Activated CD4-positive, CD25-positive, alpha-beta regulatory T cell treated with anti-CD3 and anti-CD28 coated beads, Interleukin-2, amount 50 U/mL, for 72 hours (primary cell): Measurements from ENCODE around the gene TRIM25.

Experiments
- DNase-seq: peaks from one replicate; pipeline ENCODE4 v3.0.0; 2021

TRIM25 gene

GRCh38 chr17:56893503-56893902 lies 20.3 kb downstream of the TRIM25 start:
- no peak for DNase-seq

DNA sequence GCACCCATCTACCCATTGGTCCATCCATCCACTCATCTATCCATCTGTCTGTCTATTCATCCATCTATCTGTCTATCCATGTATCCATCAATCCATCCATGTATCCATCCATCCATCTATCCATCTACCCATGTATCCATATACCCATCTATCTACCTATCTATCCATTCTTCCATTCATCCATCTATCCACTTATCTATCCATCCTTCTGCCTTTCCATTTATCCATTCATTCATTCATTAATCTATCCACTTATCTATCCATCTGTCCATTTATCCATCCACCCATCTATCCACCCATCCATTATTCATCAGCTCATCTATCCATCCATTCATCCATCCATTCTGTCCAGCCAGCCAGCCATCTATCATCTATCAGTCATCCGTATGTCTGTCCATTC lies 21.5 kb downstream of the TRIM25 start:
- DNase-seq = no peak

DNA sequence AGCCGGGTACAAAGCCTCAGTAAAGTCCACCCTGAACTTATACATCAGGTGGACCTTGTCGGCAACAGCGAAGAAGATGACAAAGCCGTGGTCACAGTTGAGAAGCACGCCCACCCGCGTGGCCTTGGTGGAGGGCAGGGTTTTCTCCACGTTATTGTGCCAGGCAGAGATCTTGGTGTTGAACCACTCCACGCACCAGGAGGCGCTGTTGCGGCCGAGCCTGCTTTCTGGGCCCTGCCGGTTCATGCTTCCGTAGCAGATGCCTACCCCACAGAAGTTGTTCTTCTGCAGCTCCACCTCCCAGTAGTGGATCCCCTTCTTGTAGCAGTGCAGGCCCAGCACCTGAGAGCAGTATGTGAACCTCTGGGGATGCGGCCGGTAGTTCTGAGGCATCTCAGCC lies 22.1 kb downstream of the TRIM25 start:
- DNase-seq = peak; percentile 55

DNA sequence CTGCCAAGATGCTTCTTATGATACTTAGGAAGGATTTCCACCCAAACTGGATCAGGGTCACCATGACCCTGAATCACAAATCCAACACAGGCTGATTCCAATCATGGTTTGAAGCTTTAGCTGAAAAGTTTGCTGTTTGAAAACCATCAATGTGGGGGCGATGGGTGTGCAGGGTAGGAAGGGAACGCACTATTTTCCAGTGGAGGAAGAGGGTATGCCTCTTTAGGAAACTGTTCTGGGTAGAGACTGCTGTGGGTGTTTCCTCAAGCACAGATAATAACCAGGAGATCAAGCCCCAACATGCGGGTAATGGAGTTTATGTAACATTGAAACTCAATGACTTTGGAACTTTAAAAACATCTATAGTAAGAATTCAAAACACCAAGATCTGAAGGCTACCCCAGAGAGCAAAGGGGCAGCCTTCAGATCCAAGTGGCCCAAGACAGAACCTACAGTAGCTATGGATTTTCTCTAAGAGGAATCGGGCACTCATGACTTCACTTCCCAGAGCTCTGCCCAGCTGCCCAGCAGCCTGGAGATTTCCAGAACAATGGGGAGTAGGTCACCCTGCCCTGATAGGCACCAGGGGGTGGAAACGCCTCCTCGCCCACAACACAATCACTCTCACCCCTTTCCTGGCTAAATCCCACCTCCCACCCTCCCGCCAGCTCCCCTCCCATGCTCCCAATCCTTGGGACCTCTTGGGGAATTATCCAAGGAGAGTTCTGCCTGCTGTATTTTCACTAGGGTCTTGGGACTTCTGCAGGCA lies 22.8 kb downstream of the TRIM25 start:
- no peak for DNase-seq

DNA sequence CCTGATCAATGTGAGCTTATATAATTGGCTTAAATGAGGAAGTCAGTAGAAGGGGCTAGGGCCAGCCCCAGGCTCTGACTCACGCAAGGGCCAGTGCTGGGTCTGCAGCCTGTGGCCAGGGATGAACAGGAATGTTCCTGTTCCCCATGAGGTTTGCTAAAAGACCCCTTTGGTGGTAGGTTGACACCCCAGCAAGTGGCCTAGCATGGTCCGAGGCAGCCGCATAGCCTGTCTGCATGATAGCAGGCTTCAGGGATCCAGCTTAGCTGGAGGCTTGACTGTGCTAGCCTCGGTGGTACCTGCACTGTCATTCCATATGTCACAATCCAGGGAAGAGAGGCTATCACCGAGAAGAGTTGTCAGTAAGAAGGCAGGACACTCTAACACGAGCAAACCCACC lies 23.5 kb downstream of the TRIM25 start:
- DNase-seq = no peak

- DNase-seq = no peak
Observed at GRCh38 chr17:56887552-56888467, 26.0 kb downstream of the TRIM25 start.

DNA sequence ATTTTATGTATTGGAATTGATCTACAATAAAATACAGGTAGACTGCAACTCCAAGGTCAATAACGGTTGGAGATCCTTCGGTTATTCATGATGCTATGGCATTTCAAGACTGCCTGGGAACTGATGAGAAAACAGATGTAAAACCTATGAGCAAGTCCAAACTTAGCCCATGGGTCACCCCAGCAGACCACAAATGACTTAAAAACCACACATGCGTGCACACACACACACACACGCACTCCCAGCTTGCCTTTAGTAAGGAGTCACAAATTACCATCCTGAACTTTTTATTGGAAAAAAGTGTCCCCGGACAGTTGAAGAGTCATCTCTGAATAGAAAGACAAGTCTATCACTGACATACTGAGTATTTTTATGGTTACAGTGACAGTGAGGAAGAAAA lies 26.7 kb downstream of the TRIM25 start:
- no peak for DNase-seq

DNA sequence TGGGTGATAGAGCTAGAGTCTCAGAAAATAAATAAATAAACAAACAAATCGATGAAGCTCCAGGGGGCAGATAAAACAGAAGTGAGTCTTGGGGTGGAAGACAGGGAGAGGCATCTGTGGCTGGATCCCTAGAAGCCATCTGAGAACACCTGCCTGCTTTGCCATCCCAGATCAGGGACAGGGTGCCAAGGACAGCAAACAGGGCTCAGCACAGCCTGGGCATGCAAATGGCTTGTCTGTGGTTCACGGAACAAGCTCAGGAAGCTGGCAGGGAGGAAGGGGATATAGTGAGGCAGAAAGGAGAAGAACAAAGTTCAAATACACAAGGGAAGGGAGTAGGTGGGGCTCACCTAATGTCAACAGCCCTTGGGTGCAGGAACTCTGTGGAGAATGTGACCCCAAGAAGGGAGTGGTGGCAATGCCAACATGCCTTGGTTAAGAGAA lies 27.5 kb downstream of the TRIM25 start:
- no peak for DNase-seq

DNA sequence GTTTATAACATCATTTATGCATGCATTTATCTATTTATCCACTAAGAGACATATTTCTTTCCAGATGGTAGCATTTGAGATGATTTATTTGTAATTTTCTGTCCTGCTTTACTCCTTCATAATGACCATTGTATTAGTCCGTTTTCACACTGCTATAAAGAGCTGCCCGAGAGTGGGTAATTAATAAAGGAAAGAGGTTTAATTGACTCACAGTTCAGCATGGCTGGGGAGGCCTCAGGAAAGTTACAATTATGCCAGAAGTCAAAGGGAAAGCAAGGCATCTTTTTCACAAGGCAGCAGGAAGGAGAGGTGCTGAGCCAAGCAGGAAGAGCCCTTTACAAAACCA lies 28.6 kb downstream of the TRIM25 start:
- no peak for DNase-seq

DNA sequence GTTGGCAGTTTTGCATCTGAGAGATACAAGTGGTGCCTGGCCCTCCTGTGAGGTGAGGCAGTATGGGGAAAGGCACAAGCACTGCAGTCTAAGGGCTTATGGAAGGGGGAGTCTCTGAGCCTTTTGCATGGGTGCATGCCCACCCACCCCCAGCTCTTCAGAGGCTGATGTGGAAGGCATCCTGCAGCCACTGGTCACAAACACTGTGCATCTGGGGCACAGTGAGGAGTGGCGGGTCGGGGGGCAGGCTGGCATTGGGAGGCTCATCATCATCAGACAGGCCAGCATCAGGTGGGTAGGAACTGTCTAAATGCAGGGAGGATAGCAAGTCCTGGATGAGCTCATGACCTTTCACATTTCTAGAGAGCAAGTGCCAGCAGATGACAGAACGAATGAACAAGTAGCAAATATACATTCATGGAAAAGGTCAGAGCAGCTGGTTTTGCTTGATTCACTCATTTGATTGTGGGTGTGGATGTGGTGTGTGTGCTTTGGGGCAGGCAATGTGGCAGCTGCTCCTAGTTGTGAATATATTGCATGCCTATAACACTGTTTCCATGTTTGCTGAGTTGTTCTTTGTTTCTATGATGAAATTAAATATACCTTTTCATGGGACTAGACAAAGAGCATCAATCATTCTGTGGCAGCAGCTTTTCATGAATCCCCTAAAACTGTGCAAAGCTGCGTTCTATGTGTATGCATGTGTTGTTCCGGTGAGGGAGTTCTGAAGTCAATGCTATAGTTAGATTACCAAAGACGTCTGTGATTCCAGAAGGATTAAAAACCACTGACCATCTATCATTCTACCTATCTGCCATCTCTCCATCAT lies 29.2 kb downstream of the TRIM25 start:
- no peak for DNase-seq

GRCh38 chr17:56883616-56884015 lies 30.2 kb downstream of the TRIM25 start:
- no peak for DNase-seq

DNA sequence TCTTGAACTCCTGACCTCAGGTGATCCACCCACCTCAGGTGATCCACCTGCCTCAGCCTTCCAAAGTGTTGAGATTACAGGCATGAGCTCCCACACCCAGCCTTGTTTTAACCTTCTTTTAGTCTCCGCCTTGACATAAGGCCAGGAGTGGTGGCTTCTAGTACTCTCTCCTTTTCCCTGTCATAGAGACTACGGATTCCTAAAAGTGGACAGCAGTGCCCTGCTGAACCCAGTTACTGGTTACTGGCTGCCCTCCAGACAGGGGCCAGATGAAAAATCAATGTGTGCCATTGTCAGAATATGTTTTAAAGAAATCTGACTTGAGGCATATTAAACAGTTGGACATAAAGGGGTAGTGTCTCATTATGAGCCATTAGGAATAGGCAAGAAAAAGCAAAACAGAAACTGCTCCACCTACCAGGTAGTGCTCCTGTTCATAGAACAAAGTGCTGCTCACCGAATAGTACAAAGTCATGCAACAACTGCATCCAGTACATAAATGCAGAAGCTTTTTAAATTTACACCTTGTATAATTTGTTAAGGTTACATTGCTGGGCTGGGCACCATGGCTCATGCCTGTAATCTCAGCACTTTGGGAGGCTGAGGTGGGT lies 32.1 kb downstream of the TRIM25 start:
- DNase-seq = no peak

- DNase-seq = no peak
Observed at GRCh38 chr17:56880571-56880970, 33.3 kb downstream of the TRIM25 start.

DNA sequence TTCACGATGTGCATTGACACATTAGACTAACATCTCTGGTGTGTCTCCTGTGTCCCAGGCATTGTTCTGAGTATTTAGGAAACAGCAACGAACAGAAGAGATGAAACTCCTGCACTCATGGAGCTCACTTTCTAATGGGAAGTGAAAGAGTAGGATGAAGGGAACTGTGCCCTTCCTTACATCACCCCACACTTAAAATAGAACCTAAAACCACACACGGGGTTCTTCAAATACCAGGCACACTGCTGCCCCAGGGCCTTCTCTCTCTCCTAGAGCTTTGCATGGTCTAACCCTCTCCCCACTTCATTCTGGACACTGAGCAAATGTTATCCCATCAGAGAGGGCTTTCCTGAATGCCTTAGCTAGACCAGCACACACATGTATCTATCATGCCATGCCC lies 33.7 kb downstream of the TRIM25 start:
- no peak for DNase-seq

DNA sequence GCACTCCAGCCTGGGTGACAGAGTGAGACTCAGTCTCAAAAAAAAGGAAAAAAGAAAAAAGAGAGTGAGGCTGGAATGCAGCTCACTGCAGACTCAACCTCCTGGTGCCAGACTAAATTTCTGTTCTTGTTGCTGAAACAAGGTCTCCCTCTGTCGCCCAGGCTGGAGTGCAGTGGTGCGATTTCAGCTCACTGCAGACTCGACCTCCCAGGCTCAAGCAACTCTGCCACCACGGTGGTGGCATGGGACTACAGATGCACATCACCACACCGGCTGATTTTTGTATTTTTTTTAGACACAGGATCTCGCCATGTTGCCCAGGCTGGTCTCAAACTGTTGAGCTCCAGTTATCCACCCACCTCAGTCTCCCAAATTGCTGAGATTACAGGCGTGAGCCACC lies 34.6 kb downstream of the TRIM25 start:
- DNase-seq = no peak

GRCh38 chr17:56876766-56877179 lies 37.1 kb downstream of the TRIM25 start:
- no peak for DNase-seq

- DNase-seq = no peak
Observed at GRCh38 chr17:56870081-56870651, 43.7 kb downstream of the TRIM25 start.

DNA sequence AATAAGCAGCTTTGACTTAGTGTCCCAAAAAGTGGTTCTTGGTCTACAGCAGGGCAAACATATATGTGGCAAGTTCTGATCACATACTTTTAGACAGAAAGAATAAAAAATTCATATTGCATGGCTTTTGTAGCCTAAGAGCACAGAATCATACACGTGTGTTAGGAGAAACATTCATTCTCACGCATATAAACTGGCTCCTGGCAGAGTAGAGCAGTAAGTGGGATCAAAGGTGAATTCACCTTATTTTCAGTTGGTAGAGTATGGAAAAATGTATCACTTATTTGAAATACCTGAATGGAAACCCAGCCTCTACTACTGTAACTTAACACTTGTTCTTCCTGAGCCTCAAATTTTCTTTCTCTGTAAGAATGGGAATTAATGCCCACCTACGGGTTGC lies 45.1 kb downstream of the TRIM25 start:
- no peak for DNase-seq

DNA sequence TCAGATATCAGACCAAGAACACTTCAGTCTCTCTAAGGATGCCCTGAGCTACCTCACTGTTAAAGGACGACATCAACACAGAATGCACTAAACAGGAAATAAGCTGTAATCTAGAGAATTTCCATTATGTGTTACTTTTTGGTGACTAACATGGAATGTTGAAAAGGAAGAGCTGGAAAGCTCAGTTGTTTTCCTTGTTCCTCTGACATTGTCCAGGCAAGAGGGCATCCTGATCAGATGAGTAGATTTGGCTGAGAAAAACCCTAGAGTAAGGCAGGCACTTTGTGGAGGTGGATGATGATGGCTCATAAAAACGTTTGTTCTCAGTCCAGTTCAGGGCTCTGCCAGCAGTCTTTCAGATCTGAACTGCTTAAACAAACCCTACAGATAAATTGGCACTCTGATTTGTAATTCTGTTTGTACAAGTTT lies 45.9 kb downstream of the TRIM25 start:
- no peak for DNase-seq

GRCh38 chr17:56866496-56866895 lies 47.4 kb downstream of the TRIM25 start:
- DNase-seq = no peak

DNA sequence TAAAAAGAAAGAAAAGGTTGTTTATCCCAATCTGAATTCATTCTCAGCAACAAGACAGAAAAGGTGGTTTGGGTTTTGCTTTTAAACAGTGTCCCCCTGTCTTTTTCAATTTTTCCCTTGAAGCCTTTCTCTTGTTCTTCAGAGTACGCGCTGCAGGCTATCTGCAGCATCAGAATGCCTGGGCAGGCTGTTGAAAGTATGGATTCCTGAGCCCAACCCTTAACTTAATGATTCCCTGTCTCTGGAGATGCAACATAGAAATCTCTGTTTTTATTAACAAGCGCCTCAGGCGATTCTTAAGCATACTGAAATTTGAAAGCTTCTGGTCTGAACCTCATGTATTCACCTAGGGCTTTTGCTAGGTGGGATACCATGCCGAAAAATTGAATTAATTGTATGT lies 47.8 kb downstream of the TRIM25 start:
- no peak for DNase-seq

DNA sequence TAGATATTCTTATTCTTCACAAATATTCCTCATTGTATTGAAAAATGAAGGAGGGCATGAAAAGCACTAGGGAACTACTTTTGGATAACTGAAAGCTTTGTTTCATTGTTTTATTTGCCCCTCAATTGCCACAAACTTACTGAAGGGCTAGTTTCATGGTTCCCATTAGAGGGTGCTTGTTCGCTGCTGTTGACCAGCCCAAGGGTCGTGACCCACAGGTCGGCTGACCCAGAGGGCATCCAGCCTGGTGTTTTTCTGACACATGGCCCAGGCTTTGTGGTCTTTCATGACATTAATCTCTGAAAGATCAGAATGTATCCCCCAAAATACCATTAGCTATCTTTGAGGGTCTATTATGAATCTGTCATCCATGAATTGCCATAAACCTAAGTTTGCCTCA lies 49.9 kb downstream of the TRIM25 start:
- DNase-seq = no peak

GRCh38 chr17:56861899-56862298 lies 52.0 kb downstream of the TRIM25 start:
- no peak for DNase-seq
